HepG2 (cell line): ENCODE measurements around the gene GTF2F1. TPM values are rescaled to one million over a fixed set of nuclear protein-coding genes. Genes with fewer than 3 reads are reported as not detected.
"Not testable (repeated sequence)": the region's sequence is repeated elsewhere in the genome, so short reads cannot be mapped to it uniquely, and the experiment has no call there.

Experiments
- ATAC-seq: fragments of 200-7000 bp; cut with Tn5 transposase; 3 replicates; pipeline ENCODE4 v1.9.1; 2020; ENCODE audit warnings: mild to moderate bottlenecking, moderate library complexity
- BruUV-seq: library from RNA; stranded (reverse); fragments of 400-500 nt; replicated peaks from 2 replicates; lab custom pipeline; 2021; lab: Mats Ljungman, UMichigan
- CTCF ChIA-PET: fragments of 300-600 bp; formaldehyde crosslinking; extraction: SDS; loops from one replicate; lab custom pipeline; 2021; ENCODE audit warnings: low total read pairs, inconsistent platforms, low intra/inter-chr PET ratio; lab: Yijun Ruan, JAX
- POLR2A ChIA-PET: fragments of 350-600 bp; sonication (Branson Sonifier 250); formaldehyde crosslinking; loops from one replicate; lab custom pipeline; 2020; ENCODE audit warnings: antibody characterized with exemption, inconsistent platforms; lab: Yijun Ruan, JAX
- DNase-seq: peaks from one replicate; pipeline ENCODE4 v3.0.0-alpha.2; 2015; ENCODE audit warnings: low spot score
- FAIRE-seq: peaks from 3 replicates; lab custom pipeline; 2011; peaks lifted over from hg19 to GRCh38; lab: Jason Lieb, UNC
- H2AFZ ChIP-seq: one replicate; pipeline ENCODE4 v1.6.1; 2011; ENCODE audit warnings: low read length, inconsistent platforms
- H3K27ac ChIP-seq: fragments of 300-600 bp; 3 replicates; pipeline ENCODE4 v1.8.0; 2011; ENCODE audit warnings: mixed run types, mild to moderate bottlenecking, mixed read lengths, low read length, inconsistent platforms; ENCODE audit not compliant: insufficient read depth; ENCODE audit errors: extremely low read length
- H3K27me3 ChIP-seq, 2 experiments: fragments of 200-600 bp in 1 of 2; 2 replicates in 1 of 2; 3 replicates in 1 of 2; pipeline versions ENCODE4 v1.6.0 to v1.8.0; 2011; ENCODE audit warnings: low read length in 2 of 2, mild to moderate bottlenecking in 2 of 2, moderate library complexity in 2 of 2, inconsistent platforms in 1 of 2; ENCODE audit not compliant: insufficient read depth in 2 of 2, control insufficient read depth in 1 of 2
- H3K36me3 ChIP-seq, 2 experiments: fragments of 200-600 bp in 1 of 2; replicated peaks in 1 of 2; 2 replicates in 1 of 2; 3 replicates in 1 of 2; pipeline versions ENCODE4 v1.5.1 to v1.8.0; 2011; ENCODE audit warnings: low read length in 2 of 2, inconsistent platforms in 1 of 2; ENCODE audit not compliant: insufficient read depth in 2 of 2, control insufficient read depth in 1 of 2
- H3K4me1 ChIP-seq: 2 replicates; pipeline ENCODE4 v1.5.1; 2012; ENCODE audit warnings: low read length, inconsistent platforms; ENCODE audit not compliant: insufficient read depth
- H3K4me2 ChIP-seq: 2 replicates; pipeline ENCODE4 v1.6.0; 2011; ENCODE audit warnings: low read depth, low read length, inconsistent platforms
- H3K4me3 ChIP-seq, 3 experiments: fragments of 200-600 bp in 1 of 3; sonication (generic), shearing (Covaris generic) in 1 of 3; replicated peaks in 1 of 3; 2 replicates each; pipeline ENCODE4 v1.5.1; 2011 to 2016; ENCODE audit warnings: low read length in 3 of 3, inconsistent platforms in 2 of 3, low read depth in 2 of 3, mild to moderate bottlenecking in 2 of 3, control low read depth in 1 of 3, mixed read lengths in 1 of 3; ENCODE audit not compliant: insufficient read depth in 1 of 3
- H3K79me2 ChIP-seq: one replicate; pipeline ENCODE4 v1.6.1; 2011; ENCODE audit warnings: low read length, inconsistent platforms; ENCODE audit not compliant: insufficient read depth
- H3K9ac ChIP-seq: 2 replicates; pipeline ENCODE4 v1.6.0; 2011; ENCODE audit warnings: mild to moderate bottlenecking, low read depth, low read length, inconsistent platforms; ENCODE audit not compliant: insufficient read depth
- H3K9me3 ChIP-seq: 2 replicates; pipeline ENCODE4 v1.5.1; 2012; ENCODE audit warnings: mild to moderate bottlenecking, low read length
- H4K20me1 ChIP-seq: 2 replicates; pipeline ENCODE4 v1.6.0; 2011; ENCODE audit warnings: inconsistent platforms, mild to moderate bottlenecking, low read length, moderate library complexity; ENCODE audit not compliant: insufficient read depth
- ATM ChIP-seq: fragments of 450-650 bp; IDR thresholded peaks from 2 replicates; pipeline ENCODE4 v1.7.1; 2017; ENCODE audit warnings: mild to moderate bottlenecking, borderline replicate concordance
- NFIB ChIP-seq: sonication (generic); formaldehyde crosslinking; IDR thresholded peaks from 2 replicates; pipeline ENCODE4 v1.9.0; 2021; ENCODE audit warnings: missing genetic modification reagents, mild to moderate bottlenecking, borderline replicate concordance
- RBAK ChIP-seq: sonication (generic); formaldehyde crosslinking; IDR thresholded peaks from 2 replicates; pipeline ENCODE4 v1.5.1; 2020; ENCODE audit warnings: mild to moderate bottlenecking, missing genetic modification reagents
- WGBS: methylation state at CpG from one replicate; pipeline ENCODE4 v1.1.6; 2017; ENCODE audit warnings: low lambda C conversion rate; 5-methylcytosine and 5-hydroxymethylcytosine counted together
- in situ Hi-C: cut with HindIII; loops from 2 replicates; pipeline ENCODE4 v1.10.0; 2017; ENCODE audit warnings: low pct_unique_long_range_greater_than_20kb; ENCODE audit not compliant: extremely low pct_ligation_motif_present
- intact Hi-C: fragments of 100-400 bp; cut with micrococcal nuclease; formaldehyde crosslinking; loops from one replicate; pipeline ENCODE4 v1.10.0; 2022; ENCODE audit not compliant: unreplicated experiment
- polyA plus RNA-seq, 8 experiments: library from polyadenylated mRNA; depleted of rRNA in 3 of 8; stranded (reverse) in 7 of 8; unstranded in 1 of 8; fragments of >200 nt; fragmentation: Illumina TruSeq in 4 of 8; extraction: Trizol in 4 of 8; gene quantifications; 2 replicates each; pipeline versions ENCODE4 v1.2.1 to v1.2.3, GENCODE V29; 2011 to 2016; ENCODE audit warnings: low read depth in 4 of 8, missing spikeins in 1 of 8, mixed read lengths in 1 of 8; ENCODE audit not compliant: insufficient read depth in 1 of 8
- total RNA-seq, 5 experiments: library from RNA; depleted of rRNA; stranded (reverse); fragments of >200 nt; fragmentation: Illumina TruSeq; extraction: Trizol; gene quantifications; 2 replicates each; pipeline ENCODE4 v1.2.3, GENCODE V29; 2016; ENCODE audit warnings: low read depth in 1 of 5
- TF ChIP-seq, protein P1 (sequence below): fragments of 450-650 bp; IDR thresholded peaks from 2 replicates; pipeline ENCODE4 v1.6.1; 2016

Gene GTF2F1
- total and polyA plus RNA-seq, 2 of the 13 experiments (the other 11 are each of a cell fraction or from before 2014, with no cell fraction given) = 27.8 to 34.1 TPM

DNA sequence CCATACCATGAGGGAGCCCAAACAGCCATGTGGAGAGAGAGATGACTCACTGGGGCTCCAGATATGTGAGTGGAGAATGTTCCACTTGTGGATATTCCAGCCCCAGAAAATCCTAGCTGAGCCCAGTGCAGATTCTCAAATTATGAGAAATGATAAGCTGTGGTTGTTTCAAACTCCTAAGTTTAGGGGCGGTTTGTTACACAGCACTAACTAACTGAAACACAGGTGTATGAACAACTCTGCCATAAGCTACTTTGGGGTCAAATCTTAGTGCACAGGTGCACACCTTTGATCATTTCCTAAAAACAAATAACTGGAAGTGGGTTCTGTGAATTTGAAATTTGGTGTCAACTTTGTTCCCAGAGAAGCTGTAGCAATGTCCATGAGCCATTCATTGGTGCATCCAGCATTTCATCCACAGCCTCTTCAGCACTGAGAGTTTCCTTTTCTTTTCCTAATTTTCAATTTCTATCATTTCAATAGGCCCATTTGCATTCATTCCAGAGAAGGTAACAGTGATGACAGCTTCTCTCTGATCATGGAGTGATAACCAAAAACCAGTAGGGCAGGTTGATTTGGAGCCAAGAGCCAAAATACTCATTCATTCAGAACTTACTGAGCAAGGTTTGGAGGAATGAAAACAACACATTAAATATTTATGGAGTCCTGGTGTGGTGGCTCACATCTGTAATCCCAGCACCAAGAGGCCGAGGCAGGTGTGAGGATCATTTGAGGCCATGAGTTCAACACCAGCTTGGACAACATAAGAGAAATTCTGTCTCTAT lies 40.4 kb downstream of the GTF2F1 start:
- H3K79me2 ChIP-seq = no peaks in the 10 kb centered on the region
- FAIRE-seq (no peak), ATAC-seq (no peak), DNase-seq (no peak)
- POLR2A ChIA-PET = interaction anchor here (1.0 to 1.7 kb wide), 2 partner anchors 9 to 20 kb away, joined by 3 read pairs; partner anchors contain the start of genes ALKBH7 and CLPP
- in situ Hi-C loops = no loop called here
- no peak overlapping the region for H2AFZ ChIP-seq
- peaks cover 0 to 5% of the 10 kb centered on the region in 2 experiments; a peak in 2 of 5 replicates for H3K27me3 ChIP-seq
- H3K9me3 ChIP-seq = no peaks in the 10 kb centered on the region
- H3K4me3 ChIP-seq = no peak overlapping the region
- no peaks in the 10 kb centered on the region for H4K20me1 ChIP-seq
- 46% methylated on average over 2 of the region's 2 CpGs for WGBS
- CTCF ChIA-PET = no interaction called here
- intact Hi-C loops = no loop called here
- no peak overlapping the region for H3K27ac ChIP-seq
- TF ChIP-seq, protein P1, sequence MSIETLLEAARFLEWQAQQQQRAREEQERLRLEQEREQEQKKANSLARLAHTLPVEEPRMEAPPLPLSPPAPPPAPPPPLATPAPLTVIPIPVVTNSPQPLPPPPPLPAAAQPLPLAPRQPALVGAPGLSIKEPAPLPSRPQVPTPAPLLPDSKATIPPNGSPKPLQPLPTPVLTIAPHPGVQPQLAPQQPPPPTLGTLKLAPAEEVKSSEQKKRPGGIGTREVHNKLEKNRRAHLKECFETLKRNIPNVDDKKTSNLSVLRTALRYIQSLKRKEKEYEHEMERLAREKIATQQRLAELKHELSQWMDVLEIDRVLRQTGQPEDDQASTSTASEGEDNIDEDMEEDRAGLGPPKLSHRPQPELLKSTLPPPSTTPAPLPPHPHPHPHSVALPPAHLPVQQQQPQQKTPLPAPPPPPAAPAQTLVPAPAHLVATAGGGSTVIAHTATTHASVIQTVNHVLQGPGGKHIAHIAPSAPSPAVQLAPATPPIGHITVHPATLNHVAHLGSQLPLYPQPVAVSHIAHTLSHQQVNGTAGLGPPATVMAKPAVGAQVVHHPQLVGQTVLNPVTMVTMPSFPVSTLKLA = peak; percentile 39
- TF ChIP-seq RBAK (peak; percentile 66; the same call in 1 of the 2 replicates), NFIB (no peak)
- BruUV-seq = no TSS peak
- 0 out of 2 replicates have a peak, but pooled peaks cover 3% of the 10 kb centered on the region for H3K4me1 ChIP-seq
- no peak overlapping the region for H3K4me2 ChIP-seq
- H3K9ac ChIP-seq = no peak overlapping the region
- no peaks in the 10 kb centered on the region for H3K36me3 ChIP-seq

DNA sequence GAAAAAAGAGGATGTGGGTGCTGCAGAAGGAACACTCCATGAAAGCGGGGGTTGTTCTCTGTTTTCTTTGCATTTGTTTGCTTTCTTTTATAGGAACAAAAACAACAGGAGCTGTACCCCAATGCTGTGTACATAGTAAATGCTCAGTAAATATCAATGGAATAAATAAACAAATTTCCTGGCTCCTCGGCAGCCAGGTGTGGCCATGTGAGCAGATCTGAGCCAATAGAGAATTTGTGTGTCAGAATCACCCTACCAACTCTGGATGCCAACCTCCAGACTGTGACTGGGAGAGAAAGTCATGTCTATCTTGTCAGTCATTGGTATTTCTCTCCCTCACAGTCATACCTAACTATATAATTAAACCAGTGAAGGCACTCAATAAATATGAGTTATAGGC lies 42.3 kb downstream of the GTF2F1 start:
- Histone ChIP-seq H3K9ac (no peak overlapping the region), H3K79me2 (no peaks in the 10 kb centered on the region), H4K20me1 (no peaks in the 10 kb centered on the region), H3K4me1 (no peaks in the 10 kb centered on the region), H3K4me2 (no peak overlapping the region), H3K9me3 (no peaks in the 10 kb centered on the region), H3K27me3 (peaks cover 0 to 5% of the 10 kb centered on the region in 2 experiments; a peak in 2 of 5 replicates), H2AFZ (no peak overlapping the region), H3K36me3 (no peaks in the 10 kb centered on the region), H3K4me3 (no peak overlapping the region), H3K27ac (no peak overlapping the region)
- BruUV-seq = no TSS peak
- no peak for TF ChIP-seq ATM
- CTCF ChIA-PET = no interaction called here
- intact Hi-C loops = no loop called here
- POLR2A ChIA-PET = no interaction called here
- no peak for DNase-seq
- WGBS = 3% methylated on average over 2 of the region's 2 CpGs
- FAIRE-seq = no peak
- no peak for ATAC-seq
- in situ Hi-C loops = no loop called here

DNA sequence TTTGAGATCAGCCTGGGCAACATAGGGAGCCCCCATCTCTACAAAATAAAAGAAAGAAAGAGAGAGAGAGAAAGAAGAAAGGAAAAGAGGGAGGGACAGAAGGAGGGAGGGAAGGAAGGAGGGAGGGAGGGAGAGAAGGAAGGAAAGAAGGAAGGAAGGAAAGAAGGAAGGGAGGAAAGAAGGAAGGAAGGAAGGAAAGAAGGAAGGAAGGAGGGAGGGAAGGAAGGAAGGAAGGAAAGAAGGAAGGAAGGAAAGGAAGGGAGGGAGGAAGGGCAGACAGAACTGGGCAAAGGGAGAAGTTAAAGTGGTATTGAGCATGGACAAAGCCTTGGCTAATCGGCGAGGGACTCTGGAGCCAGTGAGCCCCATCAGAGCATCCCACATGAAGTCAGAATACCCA lies 43.7 kb downstream of the GTF2F1 start:
- WGBS = 6% methylated on average over 2 of the region's 2 CpGs
- H3K27ac ChIP-seq, H3K4me2 ChIP-seq, H3K9ac ChIP-seq, in situ Hi-C loops, H3K79me2 ChIP-seq, H2AFZ ChIP-seq, H3K4me3 ChIP-seq, BruUV-seq, DNase-seq, H3K36me3 ChIP-seq, H3K4me1 ChIP-seq, H3K9me3 ChIP-seq, ATAC-seq, CTCF ChIA-PET, FAIRE-seq, H3K27me3 ChIP-seq, H4K20me1 ChIP-seq, intact Hi-C loops: not testable (repeated sequence)
- POLR2A ChIA-PET = interaction anchor here (0.7 kb wide), 1 partner anchor 12 kb away, joined by 3 read pairs; no protein-coding TSS in a partner anchor
